Stimulated activated CD4-positive, alpha-beta T cell treated with anti-CD3 and anti-CD28 coated beads, Interleukin-12 subunit alpha, Interleukin-12 subunit beta, amount 100 ng/mL, for 48 hours (primary cell): Measurements from ENCODE around the gene SSR1.
A peak's percentile ranks its signal among the peaks of the same experiment; 100 is the strongest.

ENCODE experiments used
- DNase-seq, 3 donors: peaks; one replicate each; pipeline ENCODE4 v3.0.0-alpha.2; 2020; ENCODE audit warnings: low read depth in 2 of 3, low spot score in 1 of 3

SSR1 gene

GRCh38 chr6:7258231-7258763 is 54.7 kb downstream of the SSR1 start:
- DNase-seq = no peak

- no peak for DNase-seq
These were observed 55.3 kb downstream of the SSR1 start for GRCh38 chr6:7257521-7258230.

GRCh38 chr6:7256785-7257184 is 56.2 kb downstream of the SSR1 start:
- DNase-seq = no peak

- no peak for DNase-seq
These were observed 57.1 kb downstream of the SSR1 start for GRCh38 chr6:7255918-7256317.

- DNase-seq = no peak
These were observed 57.8 kb downstream of the SSR1 start for GRCh38 chr6:7254980-7255835.

GRCh38 chr6:7252390-7252789 is 60.6 kb downstream of the SSR1 start:
- DNase-seq = no peak

GRCh38 chr6:7251646-7252260 is 61.2 kb downstream of the SSR1 start:
- no peak for DNase-seq

- no peak for DNase-seq
These were observed 62.2 kb downstream of the SSR1 start for GRCh38 chr6:7250812-7251211.

- no peak for DNase-seq
These were observed 62.9 kb downstream of the SSR1 start for GRCh38 chr6:7249946-7250643.

- DNase-seq = no peak
These were observed 63.6 kb downstream of the SSR1 start for GRCh38 chr6:7249391-7249790.

GRCh38 chr6:7247828-7248227 is 65.2 kb downstream of the SSR1 start:
- DNase-seq = no peak

GRCh38 chr6:7247179-7247456 is 65.9 kb downstream of the SSR1 start:
- DNase-seq = no peak

GRCh38 chr6:7246401-7247178 is 66.4 kb downstream of the SSR1 start:
- no peak for DNase-seq

GRCh38 chr6:7245668-7246393 is 67.2 kb downstream of the SSR1 start:
- no peak for DNase-seq

GRCh38 chr6:7243179-7243981 is 69.6 kb downstream of the SSR1 start:
- DNase-seq = peak in 1 of 3 donors; percentile 53

GRCh38 chr6:7242835-7243178 is 70.2 kb downstream of the SSR1 start:
- no peak for DNase-seq

- DNase-seq = no peak
These were observed 71.0 kb downstream of the SSR1 start for GRCh38 chr6:7241709-7242645.

- no peak for DNase-seq
These were observed 71.8 kb downstream of the SSR1 start for GRCh38 chr6:7241160-7241559.
